Astrocyte of the spinal cord (primary cell): ENCODE results near the gene DUSP3.
A peak's percentile ranks its signal among the peaks of the same experiment; 100 is the strongest.

Source experiments
- DNase-seq: peaks from one replicate; pipeline ENCODE4 v3.0.0; 2011; ENCODE audit warnings: low read depth, low spot score
- H3K4me3 ChIP-seq: 2 replicates; pipeline ENCODE4 v1.5.1; 2011; ENCODE audit warnings: low read depth, mild to moderate bottlenecking, low read length, moderate library complexity
- CTCF ChIP-seq: IDR thresholded peaks from 2 replicates; pipeline ENCODE4 v1.5.1; 2012; ENCODE audit warnings: low read depth, mild to moderate bottlenecking, low read length, inconsistent platforms
- in situ Hi-C: cut with HindIII; loops from 2 replicates; pipeline ENCODE4 v1.10.0; 2017; ENCODE audit warnings: low sequenced_read_pairs

DUSP3 gene

GRCh38 chr17:43720311-43721060, 58.3 kb downstream of the DUSP3 start:
- peak overlapping the region; percentile 44 for H3K4me3 ChIP-seq
- in situ Hi-C loops: no loop called here
- DNase-seq: peak; percentile 58
- no peak for TF ChIP-seq CTCF

- DNase-seq: no peak
- in situ Hi-C loops: no loop called here
- H3K4me3 ChIP-seq: no peak overlapping the region
- no peak for TF ChIP-seq CTCF
These were observed 59.2 kb downstream of the DUSP3 start for GRCh38 chr17:43719578-43719977.

- in situ Hi-C loops: no loop called here
- no peak for DNase-seq
- no peak overlapping the region for H3K4me3 ChIP-seq
- no peak for TF ChIP-seq CTCF
These were observed 60.2 kb downstream of the DUSP3 start for GRCh38 chr17:43718544-43718943.

GRCh38 chr17:43717913-43718312, 60.9 kb downstream of the DUSP3 start:
- TF ChIP-seq CTCF: no peak
- H3K4me3 ChIP-seq: no peak overlapping the region
- no peak for DNase-seq
- in situ Hi-C loops: no loop called here
